ENCODE results near the gene GABPA. TPM values are rescaled to one million over a fixed set of nuclear protein-coding genes. Genes with fewer than 3 reads are reported as not detected.

Gene GABPA
- total RNA-seq, 1 donor from 2014 or later, result 23.3 TPM

GRCh38 chr21:25818121-25818520 is 83.3 kb downstream of the GABPA start:
- H3K4me1 ChIP-seq, result peaks cover 8% of the 10 kb centered on the region
- H3K36me3 ChIP-seq, result no peaks in the 10 kb centered on the region
- H3K4me3 ChIP-seq, result no peak overlapping the region
- intact Hi-C loops (cut with DNase I), result no loop called here
- no peak for DNase-seq (ENCODE audit: extremely low spot score in 2 of 2)
- no peak overlapping the region for H3K27ac ChIP-seq
- no peaks in the 10 kb centered on the region for H3K9me3 ChIP-seq
- no peaks in the 10 kb centered on the region for H3K27me3 ChIP-seq
- TF ChIP-seq CTCF (IDR thresholded peaks at IDR 0.05) (no peak), POLR2AphosphoS5 (IDR thresholded peaks at IDR 0.05; ENCODE audit: insufficient read depth in 1 of 2, low read depth in 1 of 2) (no peak)

GRCh38 chr21:25818551-25818950 is 83.8 kb downstream of the GABPA start:
- Histone ChIP-seq H3K36me3 (no peaks in the 10 kb centered on the region), H3K9me3 (no peaks in the 10 kb centered on the region), H3K27me3 (no peaks in the 10 kb centered on the region), H3K4me3 (no peak overlapping the region), H3K27ac (no peak overlapping the region), H3K4me1 (peaks cover 8% of the 10 kb centered on the region)
- TF ChIP-seq CTCF (IDR thresholded peaks at IDR 0.05) (no peak), POLR2A (IDR thresholded peaks at IDR 0.05) (no peak), POLR2AphosphoS5 (IDR thresholded peaks at IDR 0.05; ENCODE audit: insufficient read depth in 1 of 2, low read depth in 1 of 2) (no peak)
- intact Hi-C loops (cut with DNase I), result no loop called here
- no peak for DNase-seq (ENCODE audit: extremely low spot score in 2 of 2)

Other genes with a start within 250 kb of the GABPA start
- 8.8 TPM for gene MRPL39, start 127.5 kb upstream of the GABPA start, total RNA-seq
- 9.1 TPM for gene JAM2, start 95.7 kb upstream of the GABPA start, total RNA-seq
- gene ATP5PF, start 68 bp upstream of the GABPA start, total RNA-seq, result 74.9 TPM

Measured in vagina (tissue), 2 donors.